Smooth muscle cell (in vitro differentiated cells): ENCODE data around the gene C6orf120. TPM values are rescaled to one million over a fixed set of nuclear protein-coding genes. Genes with fewer than 3 reads are reported as not detected.

Source experiments
- DNase-seq: peaks from one replicate; lab custom pipeline; 2025; ENCODE audit not compliant: unreplicated experiment; lab: John Stamatoyannopoulos, UW
- H2AFZ ChIP-seq: fragments of 200-600 bp; sonication (generic); 2 replicates; pipeline ENCODE4 v1.6.0; 2016; ENCODE audit warnings: antibody characterized with exemption, low read depth, mild to moderate bottlenecking
- H3F3A ChIP-seq: fragments of 200-600 bp; sonication (generic); 2 replicates; pipeline ENCODE4 v1.6.0; 2017; ENCODE audit warnings: antibody characterized with exemption, low read depth
- H3K27ac ChIP-seq: fragments of 200-600 bp; sonication (generic); 2 replicates; pipeline ENCODE4 v1.5.1; 2016; ENCODE audit warnings: low read depth, mild to moderate bottlenecking
- H3K27me3 ChIP-seq: fragments of 200-600 bp; sonication (generic); 2 replicates; pipeline ENCODE4 v1.6.1; 2016; ENCODE audit warnings: low read depth, mild to moderate bottlenecking
- H3K36me3 ChIP-seq: fragments of 200-600 bp; sonication (generic); 2 replicates; pipeline ENCODE4 v1.5.1; 2016; ENCODE audit warnings: low read depth
- H3K4me1 ChIP-seq: fragments of 200-600 bp; sonication (generic); 2 replicates; pipeline ENCODE4 v1.5.1; 2016; ENCODE audit warnings: low read depth
- H3K4me2 ChIP-seq: fragments of 200-600 bp; sonication (generic); 2 replicates; pipeline ENCODE4 v1.6.0; 2016; ENCODE audit warnings: mild to moderate bottlenecking
- H3K4me3 ChIP-seq: fragments of 200-600 bp; sonication (generic); 2 replicates; pipeline ENCODE4 v1.5.1; 2016; ENCODE audit warnings: mild to moderate bottlenecking
- H3K79me2 ChIP-seq: fragments of 200-600 bp; sonication (generic); 2 replicates; pipeline ENCODE4 v1.6.0; 2016; ENCODE audit warnings: low read depth, mild to moderate bottlenecking
- H3K9ac ChIP-seq: fragments of 200-600 bp; sonication (generic); 2 replicates; pipeline ENCODE4 v1.6.0; 2016; ENCODE audit warnings: low read depth
- H3K9me3 ChIP-seq: fragments of 200-600 bp; sonication (generic); replicated peaks from 2 replicates; pipeline ENCODE4 v1.5.1; 2016; ENCODE audit warnings: low read depth
- H4K20me1 ChIP-seq: fragments of 200-600 bp; sonication (generic); 2 replicates; pipeline ENCODE4 v1.6.0; 2016; ENCODE audit warnings: low read depth
- WGBS: methylation state at CpG from one replicate; pipeline ENCODE4 v1.1.7; 2016; ENCODE audit warnings: low lambda C conversion rate; 5-methylcytosine and 5-hydroxymethylcytosine counted together
- polyA plus RNA-seq: library from polyadenylated mRNA; unstranded; fragments of >200 nt; fragmentation: Nextera tagmentation; extraction: Ambion mirVana; gene quantifications from 2 replicates; pipeline ENCODE4 v1.2.1, GENCODE V29; 2016
- total RNA-seq: library from RNA; depleted of rRNA; stranded (reverse); fragments of >200 nt; gene quantifications from 2 replicates; pipeline ENCODE4 v1.2.3, GENCODE V29; 2014
- TF ChIP-seq, protein P1 (sequence below): fragments of 200-600 bp; sonication (generic); IDR thresholded peaks from 2 replicates; pipeline ENCODE4 v1.5.1; 2017; ENCODE audit warnings: borderline replicate concordance, mild to moderate bottlenecking, antibody characterized with exemption; ENCODE audit not compliant: insufficient read depth, poor library complexity, severe bottlenecking

The C6orf120 gene
- total and polyA plus RNA-seq, 2 experiments from 2014 or later: 30.2 to 50.2 TPM

DNA sequence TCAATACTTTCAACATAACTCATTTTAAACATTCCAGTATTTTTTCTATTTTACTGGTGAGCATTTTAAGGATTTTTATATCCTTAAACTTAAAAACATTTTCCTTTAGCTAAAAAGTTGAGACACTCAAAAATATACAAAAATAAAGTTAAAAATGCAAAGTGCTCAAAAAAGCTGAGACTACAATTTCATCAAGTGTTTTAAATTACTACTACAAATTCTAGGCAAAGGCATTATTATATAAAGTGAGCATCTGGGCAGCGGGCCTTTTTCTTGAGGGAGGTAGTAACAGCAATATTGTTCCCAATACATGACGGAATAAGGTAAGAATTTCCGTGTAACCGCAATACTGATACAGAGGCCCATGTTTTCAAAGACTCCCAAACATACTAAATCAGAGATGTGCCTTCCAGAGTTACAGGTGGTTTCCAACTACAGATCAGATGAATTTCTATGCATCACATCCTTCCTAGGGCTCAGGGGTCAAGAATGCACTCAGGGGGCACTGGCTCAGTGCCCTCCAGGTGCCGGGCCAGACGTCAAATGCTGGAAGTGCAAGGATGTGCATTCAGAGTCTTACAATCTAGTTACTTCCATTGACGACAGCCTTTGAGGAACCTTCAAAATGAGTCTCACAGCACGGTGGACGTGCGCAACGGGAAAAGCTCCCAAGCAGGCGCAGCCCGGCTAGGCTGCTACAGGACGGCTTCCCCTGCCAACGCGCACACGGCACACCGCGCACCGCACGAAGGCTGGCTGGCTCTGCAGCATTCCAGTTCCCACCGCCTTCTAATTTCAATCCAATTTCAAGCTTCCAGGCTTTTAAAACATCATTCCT is 20.7 kb downstream of the C6orf120 start:
- Histone ChIP-seq H3K4me3 (peak overlapping the region; percentile 63), H3K36me3 (no peaks in the 10 kb centered on the region), H3K4me1 (peaks cover 20% of the 10 kb centered on the region), H3K4me2 (peak overlapping the region; percentile 92), H4K20me1 (peaks cover 54% of the 10 kb centered on the region), H3K27me3 (no peaks in the 10 kb centered on the region), H3K79me2 (peaks cover 49% of the 10 kb centered on the region), H3F3A (peaks cover 3% of the 10 kb centered on the region), H3K27ac (peak overlapping the region; percentile 54), H3K9me3 (no peaks in the 10 kb centered on the region), H2AFZ (peak overlapping the region; percentile 91), H3K9ac (peak overlapping the region; percentile 39)
- WGBS: 8% methylated on average over 22 of the region's 22 CpGs
- TF ChIP-seq, protein P1, sequence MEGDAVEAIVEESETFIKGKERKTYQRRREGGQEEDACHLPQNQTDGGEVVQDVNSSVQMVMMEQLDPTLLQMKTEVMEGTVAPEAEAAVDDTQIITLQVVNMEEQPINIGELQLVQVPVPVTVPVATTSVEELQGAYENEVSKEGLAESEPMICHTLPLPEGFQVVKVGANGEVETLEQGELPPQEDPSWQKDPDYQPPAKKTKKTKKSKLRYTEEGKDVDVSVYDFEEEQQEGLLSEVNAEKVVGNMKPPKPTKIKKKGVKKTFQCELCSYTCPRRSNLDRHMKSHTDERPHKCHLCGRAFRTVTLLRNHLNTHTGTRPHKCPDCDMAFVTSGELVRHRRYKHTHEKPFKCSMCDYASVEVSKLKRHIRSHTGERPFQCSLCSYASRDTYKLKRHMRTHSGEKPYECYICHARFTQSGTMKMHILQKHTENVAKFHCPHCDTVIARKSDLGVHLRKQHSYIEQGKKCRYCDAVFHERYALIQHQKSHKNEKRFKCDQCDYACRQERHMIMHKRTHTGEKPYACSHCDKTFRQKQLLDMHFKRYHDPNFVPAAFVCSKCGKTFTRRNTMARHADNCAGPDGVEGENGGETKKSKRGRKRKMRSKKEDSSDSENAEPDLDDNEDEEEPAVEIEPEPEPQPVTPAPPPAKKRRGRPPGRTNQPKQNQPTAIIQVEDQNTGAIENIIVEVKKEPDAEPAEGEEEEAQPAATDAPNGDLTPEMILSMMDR: no peak
- DNase-seq: no peak

DNA sequence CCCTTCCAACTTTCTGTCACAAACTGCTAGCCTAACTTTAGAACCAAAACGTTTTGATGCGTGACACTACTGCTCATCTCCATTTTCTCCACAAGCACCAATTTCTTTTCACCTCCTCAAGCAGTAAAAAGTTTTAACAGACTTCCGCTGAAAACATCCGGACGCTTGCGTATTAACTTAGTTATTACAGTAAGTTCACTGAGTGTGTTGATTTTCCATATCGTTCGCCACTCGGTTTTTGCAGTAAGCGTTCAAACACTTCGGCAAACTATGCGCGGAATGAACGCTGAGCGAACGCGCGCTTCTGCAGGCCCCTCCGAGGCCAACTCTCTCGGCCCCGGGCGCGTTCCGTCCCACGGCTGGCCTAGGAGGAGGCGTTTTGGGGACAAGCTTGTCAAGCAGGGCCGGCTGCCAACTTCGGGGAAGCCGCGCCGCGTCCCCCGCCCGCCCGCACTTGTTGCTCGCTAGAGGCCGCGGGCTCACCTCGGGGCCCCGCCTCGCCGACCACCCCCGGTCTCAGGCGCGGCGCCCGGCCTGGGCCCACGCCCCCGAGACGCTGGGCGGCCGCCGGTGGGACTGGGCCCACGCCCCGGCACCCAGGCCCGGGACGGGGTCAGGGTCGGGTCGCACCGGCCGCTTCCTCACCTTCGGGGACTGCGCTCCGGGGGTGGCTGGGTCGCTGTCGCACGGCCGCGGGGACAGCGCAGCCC is 21.4 kb downstream of the C6orf120 start:
- H2AFZ ChIP-seq: peak overlapping the region; percentile 91
- peaks cover 3% of the 10 kb centered on the region for H3F3A ChIP-seq
- H3K9ac ChIP-seq: peak overlapping the region; percentile 39
- no peaks in the 10 kb centered on the region for H3K9me3 ChIP-seq
- H3K36me3 ChIP-seq: no peaks in the 10 kb centered on the region
- peak; percentile 26 for DNase-seq
- H3K4me2 ChIP-seq: peak overlapping the region; percentile 92
- no peaks in the 10 kb centered on the region for H3K27me3 ChIP-seq
- TF ChIP-seq, protein P1: no peak
- peaks cover 20% of the 10 kb centered on the region for H3K4me1 ChIP-seq
- H3K4me3 ChIP-seq: peak overlapping the region; percentile 63
- H3K79me2 ChIP-seq: peaks cover 42% of the 10 kb centered on the region
- H3K27ac ChIP-seq: peak overlapping the region; percentile 54
- WGBS: 2% methylated on average over 38 of the region's 70 CpGs
- peaks cover 46% of the 10 kb centered on the region for H4K20me1 ChIP-seq

DNA sequence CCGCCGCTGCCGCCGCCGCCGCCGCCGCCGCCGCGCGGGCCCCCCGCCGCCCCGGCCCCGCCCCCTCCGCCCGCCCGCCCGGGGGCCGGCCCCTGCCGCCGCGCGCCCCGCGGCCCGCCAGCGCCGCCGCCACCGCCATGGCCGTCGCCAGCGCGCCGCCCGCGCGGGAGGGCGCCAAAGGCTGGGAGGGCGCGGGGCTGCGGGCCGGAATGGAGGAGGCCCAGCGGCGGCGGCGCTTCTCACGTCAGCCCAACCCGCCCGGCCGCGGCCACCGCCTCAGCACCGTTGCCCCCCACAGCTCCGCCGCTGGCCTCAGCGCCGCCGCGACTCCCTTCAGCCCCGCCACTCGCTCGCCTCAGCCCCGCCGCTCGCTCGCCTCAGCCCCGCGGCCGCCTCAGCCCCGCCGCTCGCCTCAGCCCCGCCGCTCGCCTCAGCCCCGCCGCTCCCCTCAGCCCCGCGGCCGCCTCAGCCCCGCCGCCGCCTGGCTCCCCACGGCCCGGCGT is 22.1 kb downstream of the C6orf120 start:
- no peaks in the 10 kb centered on the region for H3K36me3 ChIP-seq
- DNase-seq: no peak
- H3K79me2 ChIP-seq: peaks cover 35% of the 10 kb centered on the region
- peaks cover 20% of the 10 kb centered on the region for H3K4me1 ChIP-seq
- TF ChIP-seq, protein P1: no peak
- H2AFZ ChIP-seq: no peak overlapping the region
- H3K27ac ChIP-seq: no peak overlapping the region
- H4K20me1 ChIP-seq: peaks cover 40% of the 10 kb centered on the region
- H3K9me3 ChIP-seq: no peaks in the 10 kb centered on the region
- no peaks in the 10 kb centered on the region for H3K27me3 ChIP-seq
- H3K4me2 ChIP-seq: no peak overlapping the region
- peak overlapping the region; percentile 73 for H3K4me3 ChIP-seq
- H3F3A ChIP-seq: peaks cover 3% of the 10 kb centered on the region
- H3K9ac ChIP-seq: no peak overlapping the region
- no CpG with 5 or more reads among the region's 89 CpGs for WGBS
